Uterus (tissue), 4 donors: Measurements from ENCODE around the gene HMGXB3. TPM values are rescaled to one million over a fixed set of nuclear protein-coding genes. Genes with fewer than 3 reads are reported as not detected.

Source experiments
- DNase-seq, 2 donors: peaks; one replicate each; pipeline ENCODE4 v3.0.0-alpha.2; 2019 to 2020
- H3K27ac ChIP-seq, 2 donors: fragments of 200-600 bp; sonication (generic); 1 replicate in 1 of 2; 2 replicates in 1 of 2; pipeline ENCODE4 v1.5.1; 2016 to 2018
- H3K27me3 ChIP-seq, 2 donors: fragments of 200-600 bp; sonication (generic); one replicate each; pipeline ENCODE4 v1.5.1; 2018 to 2019; ENCODE audit warnings: control low read depth in 1 of 2
- H3K36me3 ChIP-seq, 2 donors: fragments of 200-600 bp; sonication (generic); one replicate each; pipeline ENCODE4 v1.5.1; 2019; ENCODE audit warnings: control low read depth in 1 of 2
- H3K4me1 ChIP-seq, 2 donors: fragments of 200-600 bp; sonication (generic); one replicate each; pipeline ENCODE4 v1.5.1; 2018 to 2019; ENCODE audit warnings: control low read depth in 1 of 2
- H3K4me3 ChIP-seq, 2 donors: fragments of 200-600 bp; sonication (generic); 1 replicate in 1 of 2; 2 replicates in 1 of 2; pipeline ENCODE4 v1.5.1; 2018 to 2019; ENCODE audit warnings: mild to moderate bottlenecking in 1 of 2
- H3K9me3 ChIP-seq, 2 donors: fragments of 200-600 bp; sonication (generic); one replicate each; pipeline ENCODE4 v1.5.1; 2019; ENCODE audit warnings: control low read depth in 1 of 2
- CTCF ChIP-seq, 4 experiments: fragments of 200-600 bp in 2 of 4; fragments of 450-650 bp in 2 of 4; sonication (generic) in 2 of 4; IDR thresholded peaks; one replicate each; pipeline ENCODE4 v1.5.1; 2016 to 2019; ENCODE audit warnings: antibody characterized with exemption in 4 of 4, mild to moderate bottlenecking in 2 of 4, moderate library complexity in 1 of 4
- POLR2A ChIP-seq, 2 donors: fragments of 450-650 bp; IDR thresholded peaks; one replicate each; pipeline ENCODE4 v1.6.1; 2016; ENCODE audit warnings: antibody characterized with exemption in 2 of 2, mild to moderate bottlenecking in 1 of 2, moderate library complexity in 1 of 2
- intact Hi-C: fragments of 100-400 bp; cut with DNase I; formaldehyde crosslinking; loops from one replicate; pipeline ENCODE4 v1.15.1; 2023; ENCODE audit warnings: low total_unique reads
- small RNA-seq: library from RNA; depleted of rRNA; stranded (forward); fragments of <200 nt; gene quantifications from one replicate; pipeline ENCODE3, GENCODE V24; 2016
- total RNA-seq, 4 donors: library from RNA; depleted of rRNA in 3 of 4; stranded (reverse); fragments of >200 nt in 3 of 4; gene quantifications; one replicate each; pipeline versions ENCODE4 v1.1.0 to v1.2.4, GENCODE V29; 2014 to 2023
- donor health status: DM: yes; HTN: yes; CAD: no.

The HMGXB3 gene
- total RNA-seq, 4 donors from 2014 or later: 19.0 to 43.4 (median 30.2) TPM

- intact Hi-C loops: loop anchor here (10.0 kb wide), 1 partner anchor 46 kb away; no protein-coding TSS in a partner anchor
- Histone ChIP-seq H3K27me3 (no peaks in the 10 kb centered on the region), H3K4me3 (no peak overlapping the region), H3K27ac (no peak overlapping the region), H3K4me1 (no peaks in the 10 kb centered on the region), H3K36me3 (no peaks in the 10 kb centered on the region), H3K9me3 (no peaks in the 10 kb centered on the region)
- TF ChIP-seq CTCF (IDR thresholded peaks at IDR 0.05) (no peak), POLR2A (IDR thresholded peaks at IDR 0.05) (no peak)
- DNase-seq: no peak
Measured at GRCh38 chr5:150101023-150101422, 100.5 kb downstream of the HMGXB3 start.

Small RNA genes within 50 kb of the gene (small RNA-seq; reads per million reads assigned to genes)
- not detected for gene RF00019

Other genes starting within 250 kb of the HMGXB3 start
- under 1 TPM in 1 of 4 donors, not detected in 3; 0.07 TPM for gene PDE6A, start 55.9 kb upstream of the HMGXB3 start, total RNA-seq
- gene SLC26A2, start 40.0 kb upstream of the HMGXB3 start, total RNA-seq: 10 to 100 TPM in 3 of 4 donors, 1 to 10 TPM in 1; 4.6 to 42.9 (median 15.6) TPM
- 1 to 10 TPM; 1.2 to 6.8 (median 2.7) TPM for gene TIGD6, start 85 bp upstream of the HMGXB3 start, total RNA-seq
- gene CSF1R, start 85.8 kb downstream of the HMGXB3 start, total RNA-seq: 10 to 100 TPM in 3 of 4 donors, 1 to 10 TPM in 1; 1.0 to 42.9 (median 22.8) TPM
- gene PDGFRB, start 155.1 kb downstream of the HMGXB3 start, total RNA-seq: 100 to 1,000 TPM in 3 of 4 donors, 10 to 100 TPM in 1; 60.2 to 378 (median 235) TPM
- under 1 TPM; 0.29 to 0.77 (median 0.38) TPM for gene CDX1, start 166.0 kb downstream of the HMGXB3 start, total RNA-seq
- not detected for gene SLC6A7, start 189.3 kb downstream of the HMGXB3 start, total RNA-seq